GM12878 (cell line): ENCODE results near the gene HEATR9. TPM values are rescaled to one million over a fixed set of nuclear protein-coding genes. Genes with fewer than 3 reads are reported as not detected.
A peak's percentile ranks its signal among the peaks of the same experiment; 100 is the strongest.

ENCODE experiments used
- BCL11A ChIP-seq: IDR thresholded peaks from 2 replicates; pipeline ENCODE4 v1.6.1; 2011; ENCODE audit warnings: low read depth, low read length
- CBX5 ChIP-seq: sonication (generic); IDR thresholded peaks from 2 replicates; pipeline ENCODE4 v1.6.1; 2016; ENCODE audit warnings: low read depth, moderate library complexity, mild to moderate bottlenecking, inconsistent platforms
- CHD2 ChIP-seq: IDR thresholded peaks from 2 replicates; pipeline ENCODE4 v1.6.1; 2011; ENCODE audit warnings: low read depth, low read length, improper control_type of control experiment, borderline replicate concordance
- CREM ChIP-seq: IDR thresholded peaks from 2 replicates; pipeline ENCODE4 v1.6.1; 2014; ENCODE audit warnings: antibody characterized with exemption, low read depth
- EED ChIP-seq: sonication (generic); IDR thresholded peaks from 2 replicates; pipeline ENCODE4 v1.6.1; 2016; ENCODE audit warnings: antibody characterized with exemption, low read depth
- EP300 ChIP-seq, 2 experiments: fragments of 150-350 bp in 1 of 2; IDR thresholded peaks; 2 replicates each; pipeline ENCODE4 v1.6.1; 2011 to 2012; ENCODE audit warnings: low read depth in 2 of 2, low read length in 2 of 2, borderline replicate concordance in 1 of 2, improper control_type of control experiment in 1 of 2, inconsistent platforms in 1 of 2; ENCODE audit not compliant: control insufficient read depth in 1 of 2
- FOXK2 ChIP-seq: fragments of 450-650 bp; IDR thresholded peaks from 2 replicates; pipeline ENCODE4 v1.6.1; 2017; ENCODE audit warnings: mild to moderate bottlenecking, moderate library complexity
- HSF1 ChIP-seq: fragments of 150-350 bp; IDR thresholded peaks from 2 replicates; pipeline ENCODE4 v1.6.1; 2014; ENCODE audit warnings: mild to moderate bottlenecking, low read depth, low read length
- IKZF1 ChIP-seq: fragments of 450-650 bp; conservative IDR thresholded peaks from 2 replicates; pipeline ENCODE4 v1.6.1; 2017; ENCODE audit warnings: antibody characterized with exemption, mild to moderate bottlenecking
- JUND ChIP-seq: IDR thresholded peaks from 2 replicates; pipeline ENCODE4 v1.6.1; 2012; ENCODE audit warnings: low read depth, mild to moderate bottlenecking, low read length, improper control_type of control experiment, moderate library complexity
- KAT2A ChIP-seq: conservative IDR thresholded peaks from 2 replicates; pipeline ENCODE4 v1.6.1; 2011; ENCODE audit warnings: low read depth, low read length; ENCODE audit not compliant: control insufficient read depth
- MAX ChIP-seq: IDR thresholded peaks from 2 replicates; pipeline ENCODE4 v1.6.1; 2012; ENCODE audit warnings: low read depth, low read length, improper control_type of control experiment
- MEF2B ChIP-seq: fragments of 450-650 bp; IDR thresholded peaks from 2 replicates; pipeline ENCODE4 v1.6.1; 2018; ENCODE audit warnings: mild to moderate bottlenecking, moderate library complexity; ENCODE audit not compliant: partially characterized antibody, poor library complexity, severe bottlenecking
- MTA2 ChIP-seq: fragments of 450-650 bp; IDR thresholded peaks from 2 replicates; pipeline ENCODE4 v1.6.1; 2016; ENCODE audit warnings: low read depth, mild to moderate bottlenecking, moderate library complexity
- MTA3 ChIP-seq: IDR thresholded peaks from 2 replicates; pipeline ENCODE4 v1.6.1; 2012; ENCODE audit warnings: low read length, inconsistent platforms, borderline replicate concordance
- NKRF ChIP-seq: fragments of 450-650 bp; conservative IDR thresholded peaks from 2 replicates; pipeline ENCODE4 v1.6.1; 2017; ENCODE audit warnings: mild to moderate bottlenecking, moderate library complexity
- NR2C2 ChIP-seq: IDR thresholded peaks from 2 replicates; pipeline ENCODE4 v1.6.1; 2011; ENCODE audit warnings: borderline replicate concordance, low read depth; ENCODE audit not compliant: control insufficient read depth, insufficient read length
- RCOR1 ChIP-seq: conservative IDR thresholded peaks from 2 replicates; pipeline ENCODE4 v1.6.1; 2012; ENCODE audit warnings: low read depth, low read length, improper control_type of control experiment
- SMAD1 ChIP-seq: fragments of 450-650 bp; IDR thresholded peaks from 2 replicates; pipeline ENCODE4 v1.6.1; 2018; ENCODE audit warnings: mild to moderate bottlenecking, low read depth; ENCODE audit not compliant: partially characterized antibody
- SMARCA5 ChIP-seq: fragments of 450-650 bp; IDR thresholded peaks from 2 replicates; pipeline ENCODE4 v1.6.1; 2017; ENCODE audit warnings: mild to moderate bottlenecking
- SREBF2 ChIP-seq: IDR thresholded peaks from 2 replicates; pipeline ENCODE4 v1.6.1; 2012; ENCODE audit warnings: mild to moderate bottlenecking, low read length
- SRF ChIP-seq, 2 experiments: IDR thresholded peaks; 2 replicates each; pipeline ENCODE4 v1.6.1; 2011; ENCODE audit warnings: low read depth in 2 of 2, low read length in 2 of 2, mild to moderate bottlenecking in 1 of 2, moderate library complexity in 1 of 2
- TAF1 ChIP-seq: IDR thresholded peaks from 2 replicates; pipeline ENCODE4 v1.6.1; 2011; ENCODE audit warnings: mild to moderate bottlenecking, low read depth, low read length, borderline replicate concordance
- ZBED1 ChIP-seq: IDR thresholded peaks from 2 replicates; pipeline ENCODE4 v1.6.1; 2016; ENCODE audit warnings: borderline replicate concordance
- ZSCAN29 ChIP-seq: fragments of 450-650 bp; IDR thresholded peaks from 2 replicates; pipeline ENCODE4 v1.6.1; 2017; ENCODE audit warnings: mild to moderate bottlenecking, moderate library complexity
- polyA plus RNA-seq, 11 experiments: library from polyadenylated mRNA; depleted of rRNA in 4 of 11; unstranded in 6 of 11; stranded (reverse) in 5 of 11; fragments of >200 nt; fragmentation: Nextera tagmentation in 4 of 11; fragmentation: Illumina TruSeq in 1 of 11; extraction: Ambion mirVana in 4 of 11; extraction: Trizol in 1 of 11; gene quantifications; 1 replicate in 1 of 11; 2 replicates in 10 of 11; pipeline versions ENCODE4 v1.2.1 to v1.2.3, GENCODE V29; 2011 to 2016; ENCODE audit warnings: inconsistent platforms in 2 of 11, missing spikeins in 2 of 11, low read depth in 1 of 11
- total RNA-seq, 4 experiments: library from RNA; depleted of rRNA in 3 of 4; stranded (reverse); fragments of >200 nt in 3 of 4; fragmentation: Illumina TruSeq in 1 of 4; extraction: Trizol in 1 of 4; gene quantifications; 2 replicates each; pipeline versions ENCODE4 v1.2.1 to v1.2.3, GENCODE V29; 2013 to 2021
- TF ChIP-seq, protein P1 (sequence below): IDR thresholded peaks from 2 replicates; pipeline ENCODE4 v1.6.1; 2012; ENCODE audit warnings: low read length, inconsistent platforms

The HEATR9 gene
- total and polyA plus RNA-seq, 10 of the 15 experiments (the other 5 are each of a cell fraction or from before 2014, with no cell fraction given), result 0.04 to 0.43 (median 0.13) TPM; not detected in 2

- TF ChIP-seq BCL11A (no peak), CHD2 (peak; percentile 32; the same call in 1 of the 2 replicates), IKZF1 (peak; percentile 57), SMARCA5 (peak; percentile 81; the same call in 1 of the 2 replicates), MTA3 (no peak), SRF (IDR thresholded peaks at IDR 0.05; ENCODE audit: low read depth in 2 of 2, low read length in 2 of 2) (no peak), CREM (no peak), ZSCAN29 (no peak), SMAD1 (no peak), SREBF2 (no peak), TAF1 (no peak), MAX (no peak), MTA2 (peak; percentile 47), EP300 (IDR thresholded peaks at IDR 0.05; ENCODE audit: borderline replicate concordance in 1 of 2, control insufficient read depth in 1 of 2, low read depth in 2 of 2, low read length in 2 of 2) (no peak), CBX5 (no peak), ZBED1 (no peak; the same call in 1 of the 2 replicates), JUND (no peak), KAT2A (no peak), NKRF (0 out of 2 replicates have a peak, but pooled peaks have one; percentile 32), FOXK2 (no peak), HSF1 (no peak), RCOR1 (no peak), NR2C2 (no peak), EED (peak; percentile 74), MEF2B (peak; percentile 8)
- TF ChIP-seq, protein P1, sequence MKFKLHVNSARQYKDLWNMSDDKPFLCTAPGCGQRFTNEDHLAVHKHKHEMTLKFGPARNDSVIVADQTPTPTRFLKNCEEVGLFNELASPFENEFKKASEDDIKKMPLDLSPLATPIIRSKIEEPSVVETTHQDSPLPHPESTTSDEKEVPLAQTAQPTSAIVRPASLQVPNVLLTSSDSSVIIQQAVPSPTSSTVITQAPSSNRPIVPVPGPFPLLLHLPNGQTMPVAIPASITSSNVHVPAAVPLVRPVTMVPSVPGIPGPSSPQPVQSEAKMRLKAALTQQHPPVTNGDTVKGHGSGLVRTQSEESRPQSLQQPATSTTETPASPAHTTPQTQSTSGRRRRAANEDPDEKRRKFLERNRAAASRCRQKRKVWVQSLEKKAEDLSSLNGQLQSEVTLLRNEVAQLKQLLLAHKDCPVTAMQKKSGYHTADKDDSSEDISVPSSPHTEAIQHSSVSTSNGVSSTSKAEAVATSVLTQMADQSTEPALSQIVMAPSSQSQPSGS, result no peak
Observed at GRCh38 chr17:35892091-35893035, 23.7 kb upstream of the HEATR9 start (continued).
